ENCODE results near the gene SIRT6. TPM values are rescaled to one million over a fixed set of nuclear protein-coding genes. Genes with fewer than 3 reads are reported as not detected.
"Not testable (repeated sequence)": the region's sequence is repeated elsewhere in the genome, so short reads cannot be mapped to it uniquely, and the experiment has no call there.

Gene SIRT6
- total and polyA plus RNA-seq, 2 donors (not counting 1 experiment from before 2014, with no cell fraction given) = 8.8 to 9.2 TPM

DNA sequence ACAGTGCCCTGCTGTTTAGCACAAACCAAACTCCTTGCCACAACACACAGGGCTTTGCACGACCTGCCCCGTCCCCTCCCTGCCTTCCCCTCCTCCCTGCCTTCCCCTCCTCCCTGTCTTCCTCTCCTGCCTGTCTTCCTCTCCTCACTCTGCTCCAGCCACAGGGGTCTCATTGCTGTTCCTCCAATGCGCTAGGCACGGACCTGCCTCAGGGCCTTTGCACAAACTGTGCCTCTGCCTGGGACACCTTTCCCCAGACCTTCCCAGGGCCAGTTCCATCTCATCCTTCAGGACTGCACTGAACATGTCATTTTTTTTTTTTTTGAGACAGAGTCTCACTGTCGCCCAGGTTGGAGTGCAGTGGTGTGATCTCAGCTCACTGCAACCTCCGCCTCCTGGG is 30.7 kb downstream of the SIRT6 start:
- Histone ChIP-seq H3K79me2 (ENCODE audit: control insufficient read depth, insufficient read depth, low read length) (no peaks in the 10 kb centered on the region), H3K9ac (ENCODE audit: insufficient read depth, low read length) (no peak overlapping the region), H2AFZ (ENCODE audit: low read length) (no peak overlapping the region), H3K36me3 (ENCODE audit: control insufficient read depth, insufficient read depth, low read length) (no peaks in the 10 kb centered on the region), H3K4me1 (ENCODE audit: control insufficient read depth, extremely low read depth, insufficient read depth, low read length) (no peaks in the 10 kb centered on the region), H4K20me1 (ENCODE audit: control insufficient read depth, extremely low read depth, insufficient read depth, low read length) (no peaks in the 10 kb centered on the region), H3K4me3 (replicated peaks in 1 of 4; ENCODE audit: control extremely low read depth in 1 of 4, insufficient read depth in 1 of 4, low read depth in 3 of 4, low read length in 4 of 4) (no peak overlapping the region), H3K27ac (ENCODE audit: insufficient read depth, low read length) (no peak overlapping the region), H3K9me3 (ENCODE audit: control insufficient read depth, insufficient read depth, low read depth, low read length) (no peaks in the 10 kb centered on the region), H3K27me3 (ENCODE audit: control insufficient read depth, insufficient read depth, low read length) (peaks cover 7% of the 10 kb centered on the region), H3K4me2 (ENCODE audit: extremely low read depth, insufficient read depth, low read length) (no peak overlapping the region)
- no peak for DNase-seq (ENCODE audit: low read depth in 2 of 2)
- TF ChIP-seq, protein P1, sequence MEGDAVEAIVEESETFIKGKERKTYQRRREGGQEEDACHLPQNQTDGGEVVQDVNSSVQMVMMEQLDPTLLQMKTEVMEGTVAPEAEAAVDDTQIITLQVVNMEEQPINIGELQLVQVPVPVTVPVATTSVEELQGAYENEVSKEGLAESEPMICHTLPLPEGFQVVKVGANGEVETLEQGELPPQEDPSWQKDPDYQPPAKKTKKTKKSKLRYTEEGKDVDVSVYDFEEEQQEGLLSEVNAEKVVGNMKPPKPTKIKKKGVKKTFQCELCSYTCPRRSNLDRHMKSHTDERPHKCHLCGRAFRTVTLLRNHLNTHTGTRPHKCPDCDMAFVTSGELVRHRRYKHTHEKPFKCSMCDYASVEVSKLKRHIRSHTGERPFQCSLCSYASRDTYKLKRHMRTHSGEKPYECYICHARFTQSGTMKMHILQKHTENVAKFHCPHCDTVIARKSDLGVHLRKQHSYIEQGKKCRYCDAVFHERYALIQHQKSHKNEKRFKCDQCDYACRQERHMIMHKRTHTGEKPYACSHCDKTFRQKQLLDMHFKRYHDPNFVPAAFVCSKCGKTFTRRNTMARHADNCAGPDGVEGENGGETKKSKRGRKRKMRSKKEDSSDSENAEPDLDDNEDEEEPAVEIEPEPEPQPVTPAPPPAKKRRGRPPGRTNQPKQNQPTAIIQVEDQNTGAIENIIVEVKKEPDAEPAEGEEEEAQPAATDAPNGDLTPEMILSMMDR (conservative IDR thresholded peaks at IDR 0.05 in 1 of 2, IDR thresholded peaks at IDR 0.05 in 1 of 2; ENCODE audit: low read depth in 1 of 2, low read length in 2 of 2) = no peak
- no peak for TF ChIP-seq EZH2 (IDR thresholded peaks at IDR 0.05; ENCODE audit: low read length, missing control alignments)

GRCh38 chr19:4149518-4150288 is 32.7 kb downstream of the SIRT6 start:
- H3K27me3 ChIP-seq (ENCODE audit: control insufficient read depth, insufficient read depth, low read length) = peaks cover 4% of the 10 kb centered on the region
- H3K9ac ChIP-seq (ENCODE audit: insufficient read depth, low read length) = no peak overlapping the region
- H3K4me2 ChIP-seq (ENCODE audit: extremely low read depth, insufficient read depth, low read length) = no peak overlapping the region
- H3K9me3 ChIP-seq (ENCODE audit: control insufficient read depth, insufficient read depth, low read depth, low read length) = no peaks in the 10 kb centered on the region
- no peak overlapping the region for H3K27ac ChIP-seq (ENCODE audit: insufficient read depth, low read length)
- TF ChIP-seq, protein P1 (conservative IDR thresholded peaks at IDR 0.05 in 1 of 2, IDR thresholded peaks at IDR 0.05 in 1 of 2; ENCODE audit: low read depth in 1 of 2, low read length in 2 of 2) = no peak
- no peak for TF ChIP-seq EZH2 (IDR thresholded peaks at IDR 0.05; ENCODE audit: low read length, missing control alignments)
- H2AFZ ChIP-seq (ENCODE audit: low read length) = no peak overlapping the region
- no peak overlapping the region for H3K4me3 ChIP-seq (replicated peaks in 1 of 4; ENCODE audit: control extremely low read depth in 1 of 4, insufficient read depth in 1 of 4, low read depth in 3 of 4, low read length in 4 of 4)
- H4K20me1 ChIP-seq (ENCODE audit: control insufficient read depth, extremely low read depth, insufficient read depth, low read length) = no peaks in the 10 kb centered on the region
- no peaks in the 10 kb centered on the region for H3K36me3 ChIP-seq (ENCODE audit: control insufficient read depth, insufficient read depth, low read length)
- peaks cover 4% of the 10 kb centered on the region for H3K4me1 ChIP-seq (ENCODE audit: control insufficient read depth, extremely low read depth, insufficient read depth, low read length)
- H3K79me2 ChIP-seq (ENCODE audit: control insufficient read depth, insufficient read depth, low read length) = no peaks in the 10 kb centered on the region
- DNase-seq (ENCODE audit: low read depth in 2 of 2) = no peak

DNA sequence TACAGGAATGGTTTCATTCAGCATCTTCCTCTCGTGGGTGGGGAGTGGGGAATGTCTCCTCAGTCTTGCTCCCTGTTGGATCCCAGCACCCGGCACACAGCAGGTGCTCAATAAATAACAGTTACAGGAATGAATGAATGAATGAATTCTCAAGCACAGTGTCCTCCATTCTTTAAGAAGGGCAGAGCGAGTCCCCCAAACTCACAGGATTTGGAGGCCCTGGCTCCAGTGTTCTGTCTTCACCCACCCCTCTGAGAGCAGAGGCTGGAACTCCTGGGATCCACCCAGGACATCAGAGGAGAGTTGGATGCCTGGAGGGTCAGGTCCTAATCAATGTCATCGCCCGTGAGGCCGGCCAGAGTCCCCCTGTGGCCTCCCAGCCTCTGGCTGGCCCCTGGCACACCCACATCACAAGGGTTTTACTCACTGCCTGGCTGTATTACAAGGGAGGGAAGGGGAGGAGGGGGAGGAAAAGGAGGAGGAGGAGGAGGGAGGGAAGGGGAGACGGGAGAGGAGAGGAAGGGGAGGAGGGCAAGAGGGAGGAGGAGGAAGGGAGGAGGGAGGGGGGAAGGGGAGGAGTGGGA is 37.6 kb downstream of the SIRT6 start:
- Histone ChIP-seq H4K20me1 (ENCODE audit: control insufficient read depth, extremely low read depth, insufficient read depth, low read length) (no peaks in the 10 kb centered on the region), H3K27me3 (ENCODE audit: control insufficient read depth, insufficient read depth, low read length) (peaks cover 4% of the 10 kb centered on the region), H2AFZ (ENCODE audit: low read length) (no peak overlapping the region), H3K4me1 (ENCODE audit: control insufficient read depth, extremely low read depth, insufficient read depth, low read length) (peaks cover 4% of the 10 kb centered on the region), H3K4me2 (ENCODE audit: extremely low read depth, insufficient read depth, low read length) (peak overlapping the region; percentile 35), H3K79me2 (ENCODE audit: control insufficient read depth, insufficient read depth, low read length) (no peaks in the 10 kb centered on the region), H3K36me3 (ENCODE audit: control insufficient read depth, insufficient read depth, low read length) (no peaks in the 10 kb centered on the region), H3K4me3 (replicated peaks in 1 of 4; ENCODE audit: control extremely low read depth in 1 of 4, insufficient read depth in 1 of 4, low read depth in 3 of 4, low read length in 4 of 4) (no peak overlapping the region), H3K27ac (ENCODE audit: insufficient read depth, low read length) (peak overlapping the region; percentile 38), H3K9me3 (ENCODE audit: control insufficient read depth, insufficient read depth, low read depth, low read length) (no peaks in the 10 kb centered on the region), H3K9ac (ENCODE audit: insufficient read depth, low read length) (no peak overlapping the region)
- DNase-seq (ENCODE audit: low read depth in 2 of 2) = peak; percentile 22 to 85
- TF ChIP-seq EZH2 (IDR thresholded peaks at IDR 0.05; ENCODE audit: low read length, missing control alignments) = no peak
- TF ChIP-seq, protein P1 (conservative IDR thresholded peaks at IDR 0.05 in 1 of 2, IDR thresholded peaks at IDR 0.05 in 1 of 2; ENCODE audit: low read depth in 1 of 2, low read length in 2 of 2) = no peak

GRCh38 chr19:4142916-4143315 is 39.4 kb downstream of the SIRT6 start:
- not testable (repeated sequence) for H3K27me3 ChIP-seq (ENCODE audit: control insufficient read depth, insufficient read depth, low read length); H3K36me3 ChIP-seq (ENCODE audit: control insufficient read depth, insufficient read depth, low read length); H2AFZ ChIP-seq (ENCODE audit: low read length); H3K79me2 ChIP-seq (ENCODE audit: control insufficient read depth, insufficient read depth, low read length); H3K4me2 ChIP-seq (ENCODE audit: extremely low read depth, insufficient read depth, low read length); DNase-seq (ENCODE audit: low read depth in 2 of 2); H3K9me3 ChIP-seq (ENCODE audit: control insufficient read depth, insufficient read depth, low read depth, low read length); H4K20me1 ChIP-seq (ENCODE audit: control insufficient read depth, extremely low read depth, insufficient read depth, low read length); H3K4me1 ChIP-seq (ENCODE audit: control insufficient read depth, extremely low read depth, insufficient read depth, low read length); H3K4me3 ChIP-seq (replicated peaks in 1 of 4; ENCODE audit: control extremely low read depth in 1 of 4, insufficient read depth in 1 of 4, low read depth in 3 of 4, low read length in 4 of 4); H3K9ac ChIP-seq (ENCODE audit: insufficient read depth, low read length); H3K27ac ChIP-seq (ENCODE audit: insufficient read depth, low read length)

Data from fibroblast of lung (primary cell).